ENCODE measurements around the gene MN1. TPM values are rescaled to one million over a fixed set of nuclear protein-coding genes. Genes with fewer than 3 reads are reported as not detected.
A peak's percentile ranks its signal among the peaks of the same experiment; 100 is the strongest.

MN1 gene
- polyA plus RNA-seq, 3 donors = 7.8 to 13.7 (median 9.8) TPM

GRCh38 chr22:27711756-27712155 lies 89.8 kb downstream of the MN1 start:
- DNase-seq (ENCODE audit: extremely low read depth in 1 of 11, low read depth in 9 of 11, low spot score in 4 of 11) = no peak

- no peak for DNase-seq (ENCODE audit: extremely low read depth in 1 of 11, low read depth in 9 of 11, low spot score in 4 of 11)
These were observed 90.5 kb downstream of the MN1 start for GRCh38 chr22:27711012-27711411.

- DNase-seq (ENCODE audit: extremely low read depth in 1 of 11, low read depth in 9 of 11, low spot score in 4 of 11) = no peak
These were observed 91.5 kb downstream of the MN1 start for GRCh38 chr22:27709919-27710675.

- no peak for DNase-seq (ENCODE audit: extremely low read depth in 1 of 11, low read depth in 9 of 11, low spot score in 4 of 11)
These were observed 95.1 kb downstream of the MN1 start for GRCh38 chr22:27706489-27706888.

GRCh38 chr22:27705408-27706080 lies 96.0 kb downstream of the MN1 start:
- DNase-seq (ENCODE audit: extremely low read depth in 1 of 11, low read depth in 9 of 11, low spot score in 4 of 11) = no peak

GRCh38 chr22:27704581-27704980 lies 97.0 kb downstream of the MN1 start:
- DNase-seq (ENCODE audit: extremely low read depth in 1 of 11, low read depth in 9 of 11, low spot score in 4 of 11) = no peak

- peak in 8 of 11 donors; percentile 62 to 84 (median 63) for DNase-seq (ENCODE audit: extremely low read depth in 1 of 11, low read depth in 9 of 11, low spot score in 4 of 11)
These were observed 102.1 kb downstream of the MN1 start for GRCh38 chr22:27699383-27700019.

- DNase-seq (ENCODE audit: extremely low read depth in 1 of 11, low read depth in 9 of 11, low spot score in 4 of 11) = no peak
These were observed 102.7 kb downstream of the MN1 start for GRCh38 chr22:27698813-27699212.

Other genes starting within 250 kb of the MN1 start
- gene PITPNB, start 117.5 kb upstream of the MN1 start, polyA plus RNA-seq (ENCODE audit: insufficient read length in 3 of 3) = 10 to 100 TPM; 60.3 to 72.2 (median 63.5) TPM

All from renal cortex interstitium (tissue), 11 donors.